Tibial nerve (tissue), 3 donors: ENCODE results near the gene TJP2.

Experiments
- CTCF ChIP-seq, 5 experiments: fragments of 200-600 bp in 3 of 5; fragments of 450-650 bp in 2 of 5; sonication (generic) in 3 of 5; IDR thresholded peaks; one replicate each; pipeline ENCODE4 v1.5.1; 2016 to 2019; ENCODE audit warnings: antibody characterized with exemption in 5 of 5, mild to moderate bottlenecking in 3 of 5, moderate library complexity in 2 of 5
- POLR2A ChIP-seq, 2 donors: fragments of 450-650 bp; IDR thresholded peaks; one replicate each; pipeline ENCODE4 v1.6.1; 2017; ENCODE audit warnings: antibody characterized with exemption in 2 of 2, mild to moderate bottlenecking in 2 of 2, moderate library complexity in 2 of 2

GRCh38 chr9:69140123-69140735 lies 33.8 kb upstream of the TJP2 start:
- TF ChIP-seq POLR2A (IDR thresholded peaks at IDR 0.05) (no peak), CTCF (IDR thresholded peaks at IDR 0.05) (no peak)
